AG04449 (cell line): ENCODE data around the gene LCE7A.

Source experiments
- CTCF ChIA-PET: fragments of 350-600 bp; formaldehyde crosslinking; extraction: SDS; loops from one replicate; lab custom pipeline; 2021; ENCODE audit warnings: antibody characterized with exemption; lab: Yijun Ruan, JAX
- POLR2A ChIA-PET: fragments of 400-600, 350-600 bp; formaldehyde crosslinking; extraction: SDS; loops from one replicate; lab custom pipeline; 2020; ENCODE audit warnings: antibody characterized with exemption, inconsistent platforms; lab: Yijun Ruan, JAX
- DNase-seq: peaks from one replicate; pipeline ENCODE4 v3.0.0-alpha.2; 2010; ENCODE audit warnings: low read depth, low spot score
- H3K4me3 ChIP-seq: 2 replicates; pipeline ENCODE4 v1.5.1; 2011; ENCODE audit warnings: low read depth, mild to moderate bottlenecking, control low read depth, low read length
- TF ChIP-seq, protein P1 (sequence below): IDR thresholded peaks from one replicate; pipeline ENCODE4 v1.5.1; 2011; ENCODE audit warnings: mild to moderate bottlenecking, moderate library complexity, low read length, control low read depth, inconsistent platforms; ENCODE audit not compliant: insufficient read depth; ENCODE audit errors: missing control alignments

Gene LCE7A

DNA sequence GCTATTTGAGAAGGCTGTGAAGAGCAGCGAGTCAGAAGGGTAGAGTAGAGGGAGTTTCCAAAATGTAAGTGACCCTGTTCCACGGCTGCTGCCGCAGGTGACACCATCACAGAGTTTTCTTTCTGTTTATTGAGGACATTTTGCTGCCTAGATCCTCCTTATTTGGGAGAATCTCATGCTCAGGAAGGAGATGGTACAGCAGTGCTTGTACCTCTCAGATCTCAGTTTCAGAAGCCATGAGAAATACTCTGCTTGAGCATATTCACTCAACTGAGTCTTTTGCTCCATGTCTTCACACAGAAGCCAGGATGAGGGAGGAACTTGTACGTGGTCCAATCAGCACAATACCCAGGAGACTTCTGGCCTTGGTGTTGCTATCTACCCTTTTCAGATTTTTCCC lies 1.6 kb downstream of the LCE7A start:
- ChIA-PET POLR2A (no interaction called here), CTCF (interaction anchor here (1.3 to 10.2 kb wide), 2 partner anchors 9 to 65 kb away, joined by 4 to 71 read pairs; no protein-coding TSS in a partner anchor)
- DNase-seq: no peak
- TF ChIP-seq, protein P1, sequence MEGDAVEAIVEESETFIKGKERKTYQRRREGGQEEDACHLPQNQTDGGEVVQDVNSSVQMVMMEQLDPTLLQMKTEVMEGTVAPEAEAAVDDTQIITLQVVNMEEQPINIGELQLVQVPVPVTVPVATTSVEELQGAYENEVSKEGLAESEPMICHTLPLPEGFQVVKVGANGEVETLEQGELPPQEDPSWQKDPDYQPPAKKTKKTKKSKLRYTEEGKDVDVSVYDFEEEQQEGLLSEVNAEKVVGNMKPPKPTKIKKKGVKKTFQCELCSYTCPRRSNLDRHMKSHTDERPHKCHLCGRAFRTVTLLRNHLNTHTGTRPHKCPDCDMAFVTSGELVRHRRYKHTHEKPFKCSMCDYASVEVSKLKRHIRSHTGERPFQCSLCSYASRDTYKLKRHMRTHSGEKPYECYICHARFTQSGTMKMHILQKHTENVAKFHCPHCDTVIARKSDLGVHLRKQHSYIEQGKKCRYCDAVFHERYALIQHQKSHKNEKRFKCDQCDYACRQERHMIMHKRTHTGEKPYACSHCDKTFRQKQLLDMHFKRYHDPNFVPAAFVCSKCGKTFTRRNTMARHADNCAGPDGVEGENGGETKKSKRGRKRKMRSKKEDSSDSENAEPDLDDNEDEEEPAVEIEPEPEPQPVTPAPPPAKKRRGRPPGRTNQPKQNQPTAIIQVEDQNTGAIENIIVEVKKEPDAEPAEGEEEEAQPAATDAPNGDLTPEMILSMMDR: no peak
- no peak overlapping the region for H3K4me3 ChIP-seq

DNA sequence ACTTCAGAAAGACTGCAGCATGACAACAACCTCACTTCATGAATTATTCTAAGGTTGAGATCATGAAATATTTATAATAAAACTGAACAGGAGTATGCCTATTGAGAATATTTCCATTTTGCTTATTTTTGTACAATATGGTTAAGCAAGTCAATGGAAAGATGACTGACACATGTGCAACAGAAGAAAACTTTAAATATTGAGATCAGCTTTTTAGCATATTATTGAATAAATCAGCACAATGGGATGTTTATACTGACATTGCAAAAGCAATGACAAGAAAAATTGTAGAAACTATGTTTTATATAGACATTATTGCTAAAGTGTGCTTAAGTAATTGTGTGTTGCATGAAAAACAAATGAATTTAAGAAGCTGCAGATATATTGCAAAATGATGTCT lies 4.6 kb downstream of the LCE7A start:
- DNase-seq: no peak
- no peak overlapping the region for H3K4me3 ChIP-seq
- ChIA-PET POLR2A (no interaction called here), CTCF (interaction anchor here (1.0 to 4.3 kb wide), 2 partner anchors 62 to 211 kb away, joined by 4 to 30 read pairs; no protein-coding TSS in a partner anchor)
- TF ChIP-seq, protein P1: no peak

DNA sequence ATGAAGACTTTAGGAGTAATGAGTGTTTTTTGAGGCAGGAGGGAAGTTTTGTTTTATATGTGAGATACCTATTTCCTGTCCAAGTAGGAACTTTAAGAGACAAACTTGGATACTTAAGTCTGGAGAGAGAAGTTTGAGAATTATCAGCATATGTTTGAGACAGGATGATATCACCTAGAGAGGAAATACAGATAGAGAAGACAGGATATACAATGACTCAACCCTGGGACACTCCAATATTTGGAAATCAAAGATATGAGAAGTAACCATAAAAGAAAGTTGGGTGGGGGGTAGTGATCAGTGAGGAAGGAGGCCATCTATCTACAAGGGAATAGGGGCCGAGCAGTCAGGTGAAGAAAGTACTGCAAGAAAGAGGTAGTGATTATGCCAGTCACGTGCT lies 6.5 kb downstream of the LCE7A start:
- no peak for DNase-seq
- H3K4me3 ChIP-seq: no peak overlapping the region
- ChIA-PET POLR2A (no interaction called here), CTCF (interaction anchor here (1.2 to 4.3 kb wide), 3 partner anchors 60 to 356 kb away, joined by 3 to 30 read pairs (median 4); no protein-coding TSS in a partner anchor)
- TF ChIP-seq, protein P1: no peak

DNA sequence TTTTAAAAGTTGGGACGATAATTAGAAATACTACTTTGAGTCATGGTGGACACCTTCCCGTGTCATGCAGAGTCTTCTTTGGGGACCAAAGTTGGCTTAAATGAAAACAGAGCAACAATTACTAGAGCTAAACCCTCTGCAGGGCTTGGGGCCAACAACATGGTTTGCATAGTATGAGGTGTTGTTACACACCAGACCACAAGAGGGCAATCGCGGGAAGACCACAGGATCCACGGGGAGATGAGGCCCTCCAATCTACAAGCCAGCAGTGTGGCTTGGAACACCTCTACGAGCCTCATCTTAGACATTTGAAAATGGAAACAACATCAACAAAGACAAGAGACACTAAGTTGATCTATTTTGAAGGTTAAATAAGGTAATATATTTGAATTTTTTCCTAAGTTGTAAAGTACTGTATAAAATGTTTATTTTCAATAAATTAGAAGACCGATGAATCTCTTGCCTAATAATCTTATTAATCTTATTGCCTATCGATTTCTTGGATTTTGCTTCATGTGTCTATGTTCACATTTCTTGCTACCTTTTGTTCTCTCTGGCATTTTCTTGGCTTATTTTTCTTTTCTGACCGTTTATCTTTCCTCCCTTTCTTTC lies 10.1 kb downstream of the LCE7A start:
- TF ChIP-seq, protein P1: peak; percentile 91
- DNase-seq: no peak
- H3K4me3 ChIP-seq: no peak overlapping the region
- POLR2A ChIA-PET: no interaction called here
- CTCF ChIA-PET: interaction anchor here (0.6 to 7.0 kb wide), 29 partner anchors 9 to 818 kb away, joined by 3 to 375 read pairs (median 5); partner anchors contain the start of genes IVL and LCE7A

DNA sequence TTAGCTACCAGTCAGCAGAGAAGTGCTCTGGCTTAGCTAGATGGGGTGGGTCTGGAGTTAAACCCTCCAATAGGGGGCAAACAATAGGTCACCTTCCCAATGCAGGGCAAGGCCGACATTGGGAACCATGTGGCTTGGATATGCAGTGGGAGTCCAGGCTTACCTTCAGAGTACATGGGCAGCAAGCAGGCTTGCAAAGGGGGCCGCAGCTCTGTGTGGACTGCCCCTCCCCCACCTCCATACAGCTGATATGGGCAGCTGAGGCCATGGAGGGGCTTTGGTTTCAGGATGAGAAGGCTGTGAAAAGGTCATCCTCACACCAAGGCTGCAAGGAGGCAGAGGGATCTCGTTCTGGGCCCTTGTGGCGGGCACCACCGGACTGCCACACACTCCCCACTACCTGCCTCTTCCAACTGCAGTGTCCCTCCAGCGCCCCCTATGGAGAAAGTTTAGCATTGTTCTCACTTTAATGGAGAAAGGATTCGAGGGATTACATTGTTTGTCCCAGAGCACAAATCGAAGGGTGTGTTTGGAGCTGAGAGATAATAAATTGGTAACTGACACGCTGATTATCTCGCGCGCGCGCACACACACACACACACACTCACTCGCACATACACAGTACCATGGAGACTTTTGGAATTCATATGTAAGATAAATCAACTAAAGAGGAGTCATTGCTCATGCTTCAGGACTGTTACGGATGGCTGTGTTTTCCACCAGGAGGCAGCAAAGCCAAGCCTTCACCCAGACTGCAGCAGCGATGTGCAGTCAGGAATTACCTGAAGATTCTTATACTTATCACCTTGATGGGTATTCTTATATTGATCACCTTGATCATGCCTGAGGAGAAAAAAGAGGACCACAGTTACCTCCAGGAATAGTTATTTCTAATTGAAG lies 11.3 kb downstream of the LCE7A start:
- TF ChIP-seq, protein P1: peak; percentile 82
- ChIA-PET CTCF (interaction anchor here (0.8 to 7.0 kb wide), 30 partner anchors 8 to 358 kb away, joined by 3 to 375 read pairs (median 6); partner anchors contain the start of genes IVL and LCE7A), POLR2A (no interaction called here)
- no peak for DNase-seq
- H3K4me3 ChIP-seq: no peak overlapping the region
